Panc1 (cell line): ENCODE data around the gene NDUFAF8.

Experiments
- TCF7L2 ChIP-seq: IDR thresholded peaks from 2 replicates; pipeline ENCODE4 v1.6.1; 2011; ENCODE audit warnings: mild to moderate bottlenecking, low read depth, low read length, inconsistent platforms
- TF ChIP-seq, protein P1 (sequence below): fragments of 450-650 bp; IDR thresholded peaks from 2 replicates; pipeline ENCODE4 v1.5.1; 2017; ENCODE audit warnings: mild to moderate bottlenecking
- TF ChIP-seq, protein P2 (sequence below), 2 experiments: IDR thresholded peaks; 2 replicates each; pipeline ENCODE4 v1.6.1; 2011 to 2012; ENCODE audit warnings: low read depth in 2 of 2, control low read depth in 1 of 2, low read length in 1 of 2, mild to moderate bottlenecking in 1 of 2, moderate library complexity in 1 of 2; ENCODE audit not compliant: insufficient read depth in 1 of 2

DNA sequence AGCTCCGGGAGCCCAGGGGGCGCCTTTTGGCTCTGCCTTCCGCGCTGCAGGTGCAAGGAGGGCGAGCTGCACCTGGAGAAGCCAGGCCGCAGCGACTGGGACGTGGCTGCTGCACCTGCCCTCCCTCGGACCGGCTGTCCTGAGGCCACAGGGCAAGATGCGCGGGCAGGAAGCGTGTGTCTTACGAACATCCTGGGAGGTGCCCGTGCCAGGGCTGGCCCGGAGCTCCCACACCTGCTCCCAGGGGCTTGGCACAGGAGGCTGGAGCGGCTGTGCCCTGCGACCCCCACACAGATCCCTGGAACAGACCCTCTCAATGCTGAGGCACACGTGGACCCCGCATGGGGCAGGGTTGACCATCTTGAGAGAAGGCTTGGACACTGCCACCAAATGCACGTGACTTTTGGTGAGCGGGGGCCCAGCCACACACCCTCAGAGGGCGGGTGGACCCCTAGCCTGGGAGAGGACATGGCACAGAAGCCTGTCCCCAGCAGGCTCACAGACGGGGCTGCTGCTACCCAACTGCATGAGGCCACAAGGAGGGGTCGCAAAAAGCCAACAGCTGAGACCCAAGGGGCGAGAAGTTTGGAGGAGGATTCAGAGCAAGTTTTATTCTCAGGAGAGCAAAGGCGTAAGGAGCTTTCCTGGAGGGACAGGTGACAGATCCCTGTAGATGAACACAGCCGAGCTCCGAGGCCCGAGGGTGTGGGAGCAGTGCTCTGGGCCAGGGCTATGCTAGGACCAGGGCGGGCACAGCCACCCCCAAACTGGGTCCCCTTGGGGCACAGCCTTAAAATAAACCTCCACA is 11.4 kb downstream of the NDUFAF8 start:
- TF ChIP-seq, protein P1, sequence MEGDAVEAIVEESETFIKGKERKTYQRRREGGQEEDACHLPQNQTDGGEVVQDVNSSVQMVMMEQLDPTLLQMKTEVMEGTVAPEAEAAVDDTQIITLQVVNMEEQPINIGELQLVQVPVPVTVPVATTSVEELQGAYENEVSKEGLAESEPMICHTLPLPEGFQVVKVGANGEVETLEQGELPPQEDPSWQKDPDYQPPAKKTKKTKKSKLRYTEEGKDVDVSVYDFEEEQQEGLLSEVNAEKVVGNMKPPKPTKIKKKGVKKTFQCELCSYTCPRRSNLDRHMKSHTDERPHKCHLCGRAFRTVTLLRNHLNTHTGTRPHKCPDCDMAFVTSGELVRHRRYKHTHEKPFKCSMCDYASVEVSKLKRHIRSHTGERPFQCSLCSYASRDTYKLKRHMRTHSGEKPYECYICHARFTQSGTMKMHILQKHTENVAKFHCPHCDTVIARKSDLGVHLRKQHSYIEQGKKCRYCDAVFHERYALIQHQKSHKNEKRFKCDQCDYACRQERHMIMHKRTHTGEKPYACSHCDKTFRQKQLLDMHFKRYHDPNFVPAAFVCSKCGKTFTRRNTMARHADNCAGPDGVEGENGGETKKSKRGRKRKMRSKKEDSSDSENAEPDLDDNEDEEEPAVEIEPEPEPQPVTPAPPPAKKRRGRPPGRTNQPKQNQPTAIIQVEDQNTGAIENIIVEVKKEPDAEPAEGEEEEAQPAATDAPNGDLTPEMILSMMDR: no peak
- TF ChIP-seq, protein P2, sequence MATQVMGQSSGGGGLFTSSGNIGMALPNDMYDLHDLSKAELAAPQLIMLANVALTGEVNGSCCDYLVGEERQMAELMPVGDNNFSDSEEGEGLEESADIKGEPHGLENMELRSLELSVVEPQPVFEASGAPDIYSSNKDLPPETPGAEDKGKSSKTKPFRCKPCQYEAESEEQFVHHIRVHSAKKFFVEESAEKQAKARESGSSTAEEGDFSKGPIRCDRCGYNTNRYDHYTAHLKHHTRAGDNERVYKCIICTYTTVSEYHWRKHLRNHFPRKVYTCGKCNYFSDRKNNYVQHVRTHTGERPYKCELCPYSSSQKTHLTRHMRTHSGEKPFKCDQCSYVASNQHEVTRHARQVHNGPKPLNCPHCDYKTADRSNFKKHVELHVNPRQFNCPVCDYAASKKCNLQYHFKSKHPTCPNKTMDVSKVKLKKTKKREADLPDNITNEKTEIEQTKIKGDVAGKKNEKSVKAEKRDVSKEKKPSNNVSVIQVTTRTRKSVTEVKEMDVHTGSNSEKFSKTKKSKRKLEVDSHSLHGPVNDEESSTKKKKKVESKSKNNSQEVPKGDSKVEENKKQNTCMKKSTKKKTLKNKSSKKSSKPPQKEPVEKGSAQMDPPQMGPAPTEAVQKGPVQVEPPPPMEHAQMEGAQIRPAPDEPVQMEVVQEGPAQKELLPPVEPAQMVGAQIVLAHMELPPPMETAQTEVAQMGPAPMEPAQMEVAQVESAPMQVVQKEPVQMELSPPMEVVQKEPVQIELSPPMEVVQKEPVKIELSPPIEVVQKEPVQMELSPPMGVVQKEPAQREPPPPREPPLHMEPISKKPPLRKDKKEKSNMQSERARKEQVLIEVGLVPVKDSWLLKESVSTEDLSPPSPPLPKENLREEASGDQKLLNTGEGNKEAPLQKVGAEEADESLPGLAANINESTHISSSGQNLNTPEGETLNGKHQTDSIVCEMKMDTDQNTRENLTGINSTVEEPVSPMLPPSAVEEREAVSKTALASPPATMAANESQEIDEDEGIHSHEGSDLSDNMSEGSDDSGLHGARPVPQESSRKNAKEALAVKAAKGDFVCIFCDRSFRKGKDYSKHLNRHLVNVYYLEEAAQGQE (IDR thresholded peaks at IDR 0.05; ENCODE audit: insufficient read depth in 1 of 2, low read depth in 2 of 2, low read length in 1 of 2): no peak
- no peak for TF ChIP-seq TCF7L2
